NCI-H2107 (cell line): ENCODE results near the gene PMVK.

Experiments
- DNase-seq: peaks from one replicate; lab custom pipeline; 2025; lab: John Stamatoyannopoulos, UW

The PMVK gene

GRCh38 chr1:154966111-154966510, 29.6 kb upstream of the PMVK start:
- DNase-seq, result no peak

GRCh38 chr1:154964359-154964758, 27.8 kb upstream of the PMVK start:
- DNase-seq, result no peak

- DNase-seq, result no peak
Observed at GRCh38 chr1:154963643-154964042, 27.1 kb upstream of the PMVK start.

GRCh38 chr1:154962795-154963330, 26.3 kb upstream of the PMVK start:
- no peak for DNase-seq

- DNase-seq, result no peak
Observed at GRCh38 chr1:154962156-154962749, 25.7 kb upstream of the PMVK start.

GRCh38 chr1:154961207-154962155, 25.0 kb upstream of the PMVK start, which contains the start of gene PYGO2:
PYGO2 (minus strand) TSS chr1:154961782; CDS start chr1:154961576, 206 bp downstream.
- peak; percentile 58 for DNase-seq

GRCh38 chr1:154960446-154961136, 24.1 kb upstream of the PMVK start:
- no peak for DNase-seq

GRCh38 chr1:154959426-154959780, 22.9 kb upstream of the PMVK start:
- DNase-seq, result no peak

- no peak for DNase-seq
Observed at GRCh38 chr1:154958681-154959425, 22.3 kb upstream of the PMVK start.

- DNase-seq, result no peak
Observed at GRCh38 chr1:154958036-154958435, 21.5 kb upstream of the PMVK start.

GRCh38 chr1:154957091-154957657, 20.7 kb upstream of the PMVK start:
- DNase-seq, result no peak

GRCh38 chr1:154956544-154956941, 20.0 kb upstream of the PMVK start:
- no peak for DNase-seq

- peak; percentile 79 for DNase-seq
Observed at GRCh38 chr1:154955718-154956543, 19.4 kb upstream of the PMVK start, which contains the start of gene PBXIP1. PBXIP1 (minus strand) TSS chr1:154956099; CDS start chr1:154953721, 2,378 bp downstream.

- no peak for DNase-seq
Observed at GRCh38 chr1:154955039-154955717, 18.7 kb upstream of the PMVK start.

GRCh38 chr1:154954541-154954940, 18.0 kb upstream of the PMVK start:
- no peak for DNase-seq

GRCh38 chr1:154953611-154954038, 17.1 kb upstream of the PMVK start:
- DNase-seq, result no peak

- no peak for DNase-seq
Observed at GRCh38 chr1:154952664-154953063, 16.1 kb upstream of the PMVK start.

GRCh38 chr1:154951901-154952657, 15.6 kb upstream of the PMVK start:
- DNase-seq, result no peak

GRCh38 chr1:154948079-154948478, 11.6 kb upstream of the PMVK start:
- DNase-seq, result no peak
